MM.1S (cell line): ENCODE results near the gene MRPS27.

ENCODE experiments used
- DNase-seq: peaks from one replicate; pipeline ENCODE4 v3.0.0-alpha.2; 2015
- H2AFZ ChIP-seq: fragments of 300-600 bp; sonication (generic); 2 replicates; pipeline ENCODE4 v1.6.0; 2016; ENCODE audit warnings: antibody characterized with exemption, low read length
- H3F3A ChIP-seq: fragments of 300-600 bp; sonication (generic); 2 replicates; pipeline ENCODE4 v1.6.1; 2016; ENCODE audit warnings: mild to moderate bottlenecking, antibody characterized with exemption, low read length, moderate library complexity, mixed read lengths; ENCODE audit not compliant: insufficient read depth
- H3K27ac ChIP-seq: fragments of 300-600 bp; sonication (generic); 2 replicates; pipeline ENCODE4 v1.5.1; 2016; ENCODE audit warnings: mild to moderate bottlenecking, low read length
- H3K27me3 ChIP-seq: fragments of 300-600 bp; sonication (generic); replicated peaks from 2 replicates; pipeline ENCODE4 v1.6.0; 2016; ENCODE audit warnings: low read length; ENCODE audit not compliant: insufficient read depth
- H3K36me3 ChIP-seq: fragments of 300-600 bp; sonication (generic); replicated peaks from 2 replicates; pipeline ENCODE4 v1.6.1; 2016; ENCODE audit warnings: mild to moderate bottlenecking, low read length, mixed read lengths; ENCODE audit not compliant: insufficient read depth
- H3K4me1 ChIP-seq: fragments of 300-600 bp; sonication (generic); 2 replicates; pipeline ENCODE4 v1.6.1; 2016; ENCODE audit warnings: low read length, mixed read lengths
- H3K4me2 ChIP-seq: fragments of 300-600 bp; sonication (generic); 2 replicates; pipeline ENCODE4 v1.6.0; 2016; ENCODE audit warnings: low read depth, low read length
- H3K4me3 ChIP-seq: fragments of 300-600 bp; sonication (generic); 2 replicates; pipeline ENCODE4 v1.5.1; 2016; ENCODE audit warnings: low read length, mixed read lengths
- H3K79me2 ChIP-seq: fragments of 300-600 bp; sonication (generic); 2 replicates; pipeline ENCODE4 v1.6.1; 2016; ENCODE audit warnings: mixed run types, low read length, mixed read lengths
- H3K9ac ChIP-seq: fragments of 300-600 bp; sonication (generic); 2 replicates; pipeline ENCODE4 v1.6.1; 2016; ENCODE audit warnings: low read length, mixed read lengths
- H3K9me2 ChIP-seq: fragments of 300-600 bp; sonication (generic); replicated peaks from 2 replicates; pipeline ENCODE4 v1.6.1; 2016; ENCODE audit warnings: mild to moderate bottlenecking, low read length, mixed read lengths; ENCODE audit not compliant: insufficient read depth
- H3K9me3 ChIP-seq: fragments of 300-600 bp; sonication (generic); replicated peaks from 2 replicates; pipeline ENCODE4 v1.6.1; 2016; ENCODE audit warnings: mild to moderate bottlenecking, low read length, mixed read lengths; ENCODE audit not compliant: insufficient read depth
- H4K20me1 ChIP-seq: fragments of 300-600 bp; sonication (generic); 2 replicates; pipeline ENCODE4 v1.6.1; 2016; ENCODE audit warnings: mild to moderate bottlenecking, low read length, moderate library complexity, mixed read lengths; ENCODE audit not compliant: insufficient read depth
- EZH2 ChIP-seq: fragments of 300-600 bp; sonication (generic); optimal IDR thresholded peaks from 2 replicates; pipeline ENCODE3; 2017; ENCODE audit warnings: low read depth, mild to moderate bottlenecking, antibody characterized with exemption, low read length, mixed read lengths
- EZH2phosphoT487 ChIP-seq: fragments of 300-600 bp; sonication (generic); IDR thresholded peaks from 2 replicates; pipeline ENCODE4 v1.6.1; 2018; ENCODE audit warnings: antibody characterized with exemption, low read length
- TF ChIP-seq, protein P1 (sequence below): fragments of 300-600 bp; sonication (generic); IDR thresholded peaks from 2 replicates; pipeline ENCODE4 v1.5.1; 2016; ENCODE audit warnings: antibody characterized with exemption, low read length, mixed read lengths

MRPS27 gene

DNA sequence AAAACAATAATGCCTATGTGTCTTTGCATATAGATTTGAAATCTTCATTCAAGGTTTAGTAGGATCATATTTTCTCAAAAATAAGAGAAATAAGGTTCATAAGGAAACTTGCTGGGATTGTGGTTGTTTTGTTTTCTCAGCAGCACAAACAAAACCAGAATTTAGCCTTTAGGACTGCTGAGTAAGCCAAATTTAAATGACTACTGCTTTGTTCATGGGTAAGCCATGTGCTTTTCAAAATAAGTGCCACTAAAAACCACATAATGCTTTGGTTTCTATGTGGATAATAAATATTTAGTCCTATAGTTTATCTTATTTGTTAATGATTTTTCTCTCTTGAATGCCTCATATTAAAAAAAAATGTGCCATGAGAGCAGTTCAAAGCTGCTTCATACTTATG is 38.9 kb upstream of the MRPS27 start:
- no peak overlapping the region for H2AFZ ChIP-seq
- TF ChIP-seq, protein P1, sequence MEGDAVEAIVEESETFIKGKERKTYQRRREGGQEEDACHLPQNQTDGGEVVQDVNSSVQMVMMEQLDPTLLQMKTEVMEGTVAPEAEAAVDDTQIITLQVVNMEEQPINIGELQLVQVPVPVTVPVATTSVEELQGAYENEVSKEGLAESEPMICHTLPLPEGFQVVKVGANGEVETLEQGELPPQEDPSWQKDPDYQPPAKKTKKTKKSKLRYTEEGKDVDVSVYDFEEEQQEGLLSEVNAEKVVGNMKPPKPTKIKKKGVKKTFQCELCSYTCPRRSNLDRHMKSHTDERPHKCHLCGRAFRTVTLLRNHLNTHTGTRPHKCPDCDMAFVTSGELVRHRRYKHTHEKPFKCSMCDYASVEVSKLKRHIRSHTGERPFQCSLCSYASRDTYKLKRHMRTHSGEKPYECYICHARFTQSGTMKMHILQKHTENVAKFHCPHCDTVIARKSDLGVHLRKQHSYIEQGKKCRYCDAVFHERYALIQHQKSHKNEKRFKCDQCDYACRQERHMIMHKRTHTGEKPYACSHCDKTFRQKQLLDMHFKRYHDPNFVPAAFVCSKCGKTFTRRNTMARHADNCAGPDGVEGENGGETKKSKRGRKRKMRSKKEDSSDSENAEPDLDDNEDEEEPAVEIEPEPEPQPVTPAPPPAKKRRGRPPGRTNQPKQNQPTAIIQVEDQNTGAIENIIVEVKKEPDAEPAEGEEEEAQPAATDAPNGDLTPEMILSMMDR: no peak
- TF ChIP-seq EZH2: no peak
- no peak for TF ChIP-seq EZH2phosphoT487
- no peaks in the 10 kb centered on the region for H3K4me1 ChIP-seq
- no peak overlapping the region for H3K4me2 ChIP-seq
- H3K4me3 ChIP-seq: no peak overlapping the region
- no peaks in the 10 kb centered on the region for H3K27me3 ChIP-seq
- no peak overlapping the region for H3K9ac ChIP-seq
- no peak overlapping the region for H3K27ac ChIP-seq
- no peak for DNase-seq
- H3F3A ChIP-seq: no peaks in the 10 kb centered on the region
- H3K36me3 ChIP-seq: no peaks in the 10 kb centered on the region
- H3K79me2 ChIP-seq: no peaks in the 10 kb centered on the region
- no peaks in the 10 kb centered on the region for H3K9me2 ChIP-seq
- H4K20me1 ChIP-seq: no peaks in the 10 kb centered on the region
- no peaks in the 10 kb centered on the region for H3K9me3 ChIP-seq

DNA sequence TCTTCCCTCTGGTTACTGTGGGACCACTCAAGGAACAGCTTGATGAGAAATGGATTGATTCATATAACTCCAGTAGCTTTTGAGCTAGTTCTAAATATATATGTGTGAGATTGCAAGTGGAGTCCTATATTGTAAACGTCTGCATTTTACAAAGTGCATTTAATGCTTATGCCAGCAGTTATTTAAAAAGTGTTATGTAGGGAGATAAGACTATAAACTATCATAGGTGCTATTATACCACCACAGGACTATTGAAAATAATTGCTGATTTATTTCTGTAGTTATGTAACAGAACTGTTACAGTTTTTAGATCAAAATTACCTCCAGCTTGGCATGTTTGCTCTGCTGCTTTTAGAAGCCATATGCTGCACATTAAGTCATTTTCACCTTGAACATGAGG is 36.3 kb upstream of the MRPS27 start:
- Histone ChIP-seq H3K9me3 (no peaks in the 10 kb centered on the region), H3K36me3 (no peaks in the 10 kb centered on the region), H3K9ac (no peak overlapping the region)

DNA sequence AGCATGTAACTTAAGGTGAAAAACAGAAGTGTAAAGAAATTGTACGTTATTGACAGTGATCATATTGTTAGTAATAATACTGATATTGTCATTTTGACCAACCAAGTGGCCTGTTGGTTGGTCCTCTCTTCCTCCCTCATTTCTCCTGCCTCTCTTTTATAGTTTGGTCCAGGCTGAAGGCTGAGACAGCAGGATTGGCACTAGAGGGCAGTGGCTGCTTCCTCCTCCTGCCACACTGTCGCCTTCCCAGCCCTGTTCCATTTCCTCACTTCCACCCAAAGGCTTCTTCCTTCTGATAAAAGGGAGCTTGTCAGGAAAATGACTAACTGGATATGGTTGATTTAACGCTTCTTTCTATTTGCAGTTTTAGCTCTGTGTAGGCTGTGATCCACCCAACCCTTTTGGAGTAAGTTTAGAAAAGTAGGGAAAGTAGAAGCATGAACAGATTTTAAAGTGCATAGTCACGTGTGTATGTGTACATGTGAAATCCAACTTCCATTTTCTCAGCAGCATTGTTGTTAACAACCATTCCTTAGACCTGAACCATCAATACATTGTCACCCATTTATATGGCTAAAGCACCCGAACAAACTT is 35.8 kb upstream of the MRPS27 start:
- H3K4me2 ChIP-seq: no peak overlapping the region
- no peak for TF ChIP-seq EZH2phosphoT487
- TF ChIP-seq, protein P1: no peak
- TF ChIP-seq EZH2: no peak
- no peaks in the 10 kb centered on the region for H3K4me1 ChIP-seq
- no peaks in the 10 kb centered on the region for H3F3A ChIP-seq
- H3K27me3 ChIP-seq: no peaks in the 10 kb centered on the region
- no peak overlapping the region for H3K27ac ChIP-seq
- H3K9me3 ChIP-seq: no peaks in the 10 kb centered on the region
- no peak for DNase-seq
- H3K9me2 ChIP-seq: no peaks in the 10 kb centered on the region
- no peaks in the 10 kb centered on the region for H4K20me1 ChIP-seq
- H3K4me3 ChIP-seq: no peak overlapping the region
- H2AFZ ChIP-seq: no peak overlapping the region
- H3K9ac ChIP-seq: no peak overlapping the region
- no peaks in the 10 kb centered on the region for H3K36me3 ChIP-seq
- no peaks in the 10 kb centered on the region for H3K79me2 ChIP-seq

More for the DNA sequence above, 36.3 kb upstream of the MRPS27 start:
- no peaks in the 10 kb centered on the region for H3K27me3 ChIP-seq
- no peaks in the 10 kb centered on the region for H3K79me2 ChIP-seq
- DNase-seq: no peak
- no peaks in the 10 kb centered on the region for H4K20me1 ChIP-seq
- no peak overlapping the region for H2AFZ ChIP-seq
- no peak overlapping the region for H3K27ac ChIP-seq
- no peaks in the 10 kb centered on the region for H3K4me1 ChIP-seq
- no peaks in the 10 kb centered on the region for H3K9me2 ChIP-seq
- TF ChIP-seq EZH2 (no peak), EZH2phosphoT487 (no peak)
- TF ChIP-seq, protein P1: no peak
- H3K4me2 ChIP-seq: no peak overlapping the region
- H3K4me3 ChIP-seq: no peak overlapping the region
- H3F3A ChIP-seq: no peaks in the 10 kb centered on the region
